Measurements from ENCODE around the gene MOCOS. TPM values are rescaled to one million over a fixed set of nuclear protein-coding genes. Genes with fewer than 3 reads are reported as not detected.

MOCOS gene
- total and polyA plus RNA-seq, 4 experiments from 2014 or later: 0.06 to 0.12 TPM; not detected in 2

- Histone ChIP-seq H3K4me1 (ENCODE audit: insufficient read depth, low read length) (peaks cover 1% of the 10 kb centered on the region), H3K9me3 (ENCODE audit: control insufficient read depth in 1 of 2, low read length in 2 of 2) (no peaks in the 10 kb centered on the region), H3K27ac (ENCODE audit: low read depth, low read length) (no peak overlapping the region), H3K4me3 (ENCODE audit: low read length in 2 of 2) (no peak overlapping the region), H3K36me3 (ENCODE audit: insufficient read depth, low read length) (no peaks in the 10 kb centered on the region), H3K27me3 (ENCODE audit: insufficient read depth, low read length) (peaks cover 5% of the 10 kb centered on the region)
- intact Hi-C loops (cut with micrococcal nuclease): no loop called here
- no peak for DNase-seq
- Mint-ChIP-seq H3K36me3 (no peaks in the 10 kb centered on the region), H3K27me3 (peaks cover 20 to 43% of the 10 kb centered on the region in 2 donors), H3K4me1 (peaks cover 0 to 4% (median 3%) of the 10 kb centered on the region in 4 donors), H3K27ac (peak overlapping the region in 1 of 7 donors; percentile 44), H3K9me3 (no peaks in the 10 kb centered on the region), H3K4me3 (no peak overlapping the region)
- POLR2A ChIA-PET (ENCODE audit: partially characterized antibody): no interaction called here
- CTCF ChIA-PET (ENCODE audit: partially characterized antibody): interaction anchor here (1.2 to 1.3 kb wide), 2 partner anchors 10 to 206 kb away, joined by 3 read pairs; no protein-coding TSS in a partner anchor
Observed at GRCh38 chr18:36301884-36302283, 114.6 kb downstream of the MOCOS start.

- Mint-ChIP-seq H3K9me3 (no peaks in the 10 kb centered on the region), H3K27me3 (peaks cover 25 to 49% of the 10 kb centered on the region in 2 donors), H3K4me1 (peaks cover 0 to 4% (median 3%) of the 10 kb centered on the region in 4 donors), H3K4me3 (no peak overlapping the region), H3K27ac (no peak overlapping the region), H3K36me3 (no peaks in the 10 kb centered on the region)
- no peak overlapping the region for H3K4me3 ChIP-seq (ENCODE audit: low read length in 2 of 2)
- H3K36me3 ChIP-seq (ENCODE audit: insufficient read depth, low read length): no peaks in the 10 kb centered on the region
- ChIA-PET POLR2A (ENCODE audit: partially characterized antibody) (no interaction called here), CTCF (ENCODE audit: partially characterized antibody) (interaction anchor here (1.2 to 1.3 kb wide), 2 partner anchors 11 to 207 kb away, joined by 3 read pairs; no protein-coding TSS in a partner anchor)
- intact Hi-C loops (cut with micrococcal nuclease): no loop called here
- DNase-seq: no peak
- H3K9me3 ChIP-seq (ENCODE audit: control insufficient read depth in 1 of 2, low read length in 2 of 2): no peaks in the 10 kb centered on the region
- peaks cover 5% of the 10 kb centered on the region for H3K27me3 ChIP-seq (ENCODE audit: insufficient read depth, low read length)
- no peaks in the 10 kb centered on the region for H3K4me1 ChIP-seq (ENCODE audit: insufficient read depth, low read length)
- no peak overlapping the region for H3K27ac ChIP-seq (ENCODE audit: low read depth, low read length)
Observed at GRCh38 chr18:36302676-36303075, 115.4 kb downstream of the MOCOS start.

- Histone ChIP-seq H3K4me3 (ENCODE audit: low read length in 2 of 2) (no peak overlapping the region), H3K27ac (ENCODE audit: low read depth, low read length) (no peak overlapping the region), H3K27me3 (ENCODE audit: insufficient read depth, low read length) (peaks cover 5% of the 10 kb centered on the region), H3K9me3 (ENCODE audit: control insufficient read depth in 1 of 2, low read length in 2 of 2) (no peaks in the 10 kb centered on the region), H3K36me3 (ENCODE audit: insufficient read depth, low read length) (no peaks in the 10 kb centered on the region), H3K4me1 (ENCODE audit: insufficient read depth, low read length) (no peaks in the 10 kb centered on the region)
- no peak overlapping the region for H3K27ac Mint-ChIP-seq
- no peaks in the 10 kb centered on the region for H3K36me3 Mint-ChIP-seq
- ChIA-PET CTCF (ENCODE audit: partially characterized antibody) (no interaction called here), POLR2A (ENCODE audit: partially characterized antibody) (no interaction called here)
- no peak for DNase-seq
- peaks cover 0 to 4% (median 3%) of the 10 kb centered on the region in 4 donors for H3K4me1 Mint-ChIP-seq
- intact Hi-C loops (cut with micrococcal nuclease): no loop called here
- H3K27me3 Mint-ChIP-seq: peaks cover 25 to 50% of the 10 kb centered on the region in 2 donors
- no peaks in the 10 kb centered on the region for H3K9me3 Mint-ChIP-seq
- H3K4me3 Mint-ChIP-seq: no peak overlapping the region
Observed at GRCh38 chr18:36303211-36303844, 116.0 kb downstream of the MOCOS start.

- no peak overlapping the region for H3K4me3 ChIP-seq (ENCODE audit: low read length in 2 of 2)
- POLR2A ChIA-PET (ENCODE audit: partially characterized antibody): no interaction called here
- peaks cover under 1% of the 10 kb centered on the region for H3K27me3 ChIP-seq (ENCODE audit: insufficient read depth, low read length)
- Mint-ChIP-seq H3K4me1 (peaks cover 0 to 3% (median 1%) of the 10 kb centered on the region in 4 donors), H3K9me3 (no peaks in the 10 kb centered on the region), H3K36me3 (no peaks in the 10 kb centered on the region), H3K27me3 (peaks cover 18 to 42% of the 10 kb centered on the region in 2 donors), H3K27ac (no peak overlapping the region), H3K4me3 (no peak overlapping the region)
- no peak overlapping the region for H3K27ac ChIP-seq (ENCODE audit: low read depth, low read length)
- no peak for DNase-seq
- H3K9me3 ChIP-seq (ENCODE audit: control insufficient read depth in 1 of 2, low read length in 2 of 2): no peaks in the 10 kb centered on the region
- CTCF ChIA-PET (ENCODE audit: partially characterized antibody): no interaction called here
- no peaks in the 10 kb centered on the region for H3K36me3 ChIP-seq (ENCODE audit: insufficient read depth, low read length)
- no peaks in the 10 kb centered on the region for H3K4me1 ChIP-seq (ENCODE audit: insufficient read depth, low read length)
- intact Hi-C loops (cut with micrococcal nuclease): no loop called here
Observed at GRCh38 chr18:36304723-36305122, 117.4 kb downstream of the MOCOS start.

GRCh38 chr18:36305375-36305774, 118.1 kb downstream of the MOCOS start:
- no peaks in the 10 kb centered on the region for H3K4me1 ChIP-seq (ENCODE audit: insufficient read depth, low read length)
- no peaks in the 10 kb centered on the region for H3K36me3 ChIP-seq (ENCODE audit: insufficient read depth, low read length)
- H3K27me3 Mint-ChIP-seq: peaks cover 15 to 36% of the 10 kb centered on the region in 2 donors
- H3K27ac Mint-ChIP-seq: no peak overlapping the region
- no peaks in the 10 kb centered on the region for H3K9me3 Mint-ChIP-seq
- no peak for DNase-seq
- no peaks in the 10 kb centered on the region for H3K36me3 Mint-ChIP-seq
- no peak overlapping the region for H3K4me3 ChIP-seq (ENCODE audit: low read length in 2 of 2)
- intact Hi-C loops (cut with micrococcal nuclease): no loop called here
- no peak overlapping the region for H3K27ac ChIP-seq (ENCODE audit: low read depth, low read length)
- peaks cover 0 to 3% (median 1%) of the 10 kb centered on the region in 4 donors for H3K4me1 Mint-ChIP-seq
- POLR2A ChIA-PET (ENCODE audit: partially characterized antibody): no interaction called here
- H3K9me3 ChIP-seq (ENCODE audit: control insufficient read depth in 1 of 2, low read length in 2 of 2): no peaks in the 10 kb centered on the region
- H3K27me3 ChIP-seq (ENCODE audit: insufficient read depth, low read length): no peaks in the 10 kb centered on the region
- no peak overlapping the region for H3K4me3 Mint-ChIP-seq
- CTCF ChIA-PET (ENCODE audit: partially characterized antibody): no interaction called here

GRCh38 chr18:36307513-36307912, 120.2 kb downstream of the MOCOS start:
- no peaks in the 10 kb centered on the region for H3K9me3 ChIP-seq (ENCODE audit: control insufficient read depth in 1 of 2, low read length in 2 of 2)
- no peaks in the 10 kb centered on the region for H3K36me3 Mint-ChIP-seq
- no peaks in the 10 kb centered on the region for H3K9me3 Mint-ChIP-seq
- H3K27ac Mint-ChIP-seq: no peak overlapping the region
- no peak overlapping the region for H3K4me3 ChIP-seq (ENCODE audit: low read length in 2 of 2)
- ChIA-PET POLR2A (ENCODE audit: partially characterized antibody) (no interaction called here), CTCF (ENCODE audit: partially characterized antibody) (no interaction called here)
- H3K27me3 ChIP-seq (ENCODE audit: insufficient read depth, low read length): no peaks in the 10 kb centered on the region
- H3K4me1 ChIP-seq (ENCODE audit: insufficient read depth, low read length): no peaks in the 10 kb centered on the region
- no peak overlapping the region for H3K4me3 Mint-ChIP-seq
- H3K36me3 ChIP-seq (ENCODE audit: insufficient read depth, low read length): no peaks in the 10 kb centered on the region
- H3K27ac ChIP-seq (ENCODE audit: low read depth, low read length): no peak overlapping the region
- no peak for DNase-seq
- peaks cover 26 to 43% of the 10 kb centered on the region in 2 donors for H3K27me3 Mint-ChIP-seq
- H3K4me1 Mint-ChIP-seq: peaks cover 0 to 3% (median 1%) of the 10 kb centered on the region in 4 donors
- intact Hi-C loops (cut with micrococcal nuclease): no loop called here

- ChIA-PET CTCF (ENCODE audit: partially characterized antibody) (no interaction called here), POLR2A (ENCODE audit: partially characterized antibody) (no interaction called here)
- Histone ChIP-seq H3K4me3 (ENCODE audit: low read length in 2 of 2) (no peak overlapping the region), H3K4me1 (ENCODE audit: insufficient read depth, low read length) (no peaks in the 10 kb centered on the region), H3K27ac (ENCODE audit: low read depth, low read length) (no peak overlapping the region), H3K36me3 (ENCODE audit: insufficient read depth, low read length) (no peaks in the 10 kb centered on the region), H3K27me3 (ENCODE audit: insufficient read depth, low read length) (no peaks in the 10 kb centered on the region), H3K9me3 (ENCODE audit: control insufficient read depth in 1 of 2, low read length in 2 of 2) (no peaks in the 10 kb centered on the region)
- Mint-ChIP-seq H3K27me3 (peaks cover 21 to 42% of the 10 kb centered on the region in 2 donors), H3K27ac (no peak overlapping the region), H3K4me3 (no peak overlapping the region), H3K36me3 (no peaks in the 10 kb centered on the region), H3K9me3 (no peaks in the 10 kb centered on the region), H3K4me1 (peaks cover 0 to 3% (median 1%) of the 10 kb centered on the region in 4 donors)
- DNase-seq: no peak
- intact Hi-C loops (cut with micrococcal nuclease): no loop called here
Observed at GRCh38 chr18:36308711-36309435, 121.6 kb downstream of the MOCOS start.

All from CD4-positive, alpha-beta memory T cell (primary cell).